HG03558 (cell line): ENCODE measurements around the gene KCND2.
"Not testable (repeated sequence)": the region's sequence is repeated elsewhere in the genome, so short reads cannot be mapped to it uniquely, and the experiment has no call there.

ENCODE experiments used
- ATAC-seq: cut with Tn5 transposase; IDR thresholded peaks from one replicate; pipeline ENCODE4 v1.9.1; 2021; ENCODE audit warnings: moderate number of reproducible peaks; ENCODE audit not compliant: unreplicated experiment; ENCODE audit errors: extremely low read depth

KCND2 gene

DNA sequence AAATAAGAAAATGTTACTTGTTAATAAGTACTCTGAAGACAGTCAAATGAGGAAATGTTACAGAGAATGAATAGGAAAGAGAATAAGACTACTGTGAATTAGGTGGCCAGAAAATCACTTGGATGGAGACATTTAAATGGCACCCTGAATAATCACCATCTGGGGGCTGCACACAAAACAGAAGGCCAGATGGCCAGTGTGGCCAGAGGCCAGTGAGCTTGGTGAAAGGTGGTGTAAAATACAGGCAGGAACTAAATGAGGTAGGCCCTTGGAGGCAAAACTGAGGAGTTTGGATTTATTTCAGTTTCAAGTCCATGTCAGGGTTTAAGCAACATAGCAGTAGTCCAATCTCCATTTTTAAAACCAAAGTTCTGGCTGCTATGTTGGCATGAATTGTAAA is 458.3 kb downstream of the KCND2 start:
- no peak for ATAC-seq

GRCh38 chr7:120732256-120732655 is 459.3 kb downstream of the KCND2 start:
- ATAC-seq, result no peak

DNA sequence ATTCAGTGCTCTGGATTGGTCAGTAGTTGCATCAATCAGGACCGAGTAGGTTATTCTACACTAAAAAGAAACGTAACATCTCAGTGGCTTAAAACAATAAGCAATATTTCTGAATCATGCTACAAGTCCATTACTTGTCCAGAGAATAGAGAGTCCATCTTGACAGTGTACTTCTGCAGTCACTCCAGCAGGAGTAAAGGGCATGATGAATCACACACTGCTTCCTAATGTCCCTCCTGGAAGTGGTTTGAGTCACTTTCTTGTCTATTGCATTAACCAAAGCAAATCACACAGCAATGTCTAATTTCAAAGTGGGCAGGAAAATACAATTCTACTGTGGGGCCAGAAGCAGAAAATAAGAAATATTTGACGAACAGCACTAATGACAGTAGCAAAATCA is 460.2 kb downstream of the KCND2 start:
- no peak for ATAC-seq

GRCh38 chr7:120733835-120734234 is 460.9 kb downstream of the KCND2 start:
- ATAC-seq, result no peak

DNA sequence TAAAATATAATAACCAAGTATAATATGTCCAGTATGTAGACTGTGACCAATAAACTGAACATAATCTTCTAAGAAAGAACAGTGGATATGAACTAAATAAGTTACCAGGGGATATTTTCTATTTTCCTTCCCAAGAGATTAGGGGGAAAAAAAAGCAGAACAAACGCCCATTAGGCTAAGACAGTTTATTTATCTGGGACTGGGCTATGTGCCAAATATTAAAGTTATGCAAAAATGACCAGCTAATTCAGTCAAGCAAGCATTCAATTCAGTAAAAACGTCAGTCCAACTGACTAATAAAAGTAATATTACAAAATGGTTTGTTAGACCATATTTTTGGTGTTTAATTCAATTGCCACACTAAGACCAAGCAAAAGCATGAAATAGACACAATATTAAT is 462.8 kb downstream of the KCND2 start:
- ATAC-seq, result no peak

DNA sequence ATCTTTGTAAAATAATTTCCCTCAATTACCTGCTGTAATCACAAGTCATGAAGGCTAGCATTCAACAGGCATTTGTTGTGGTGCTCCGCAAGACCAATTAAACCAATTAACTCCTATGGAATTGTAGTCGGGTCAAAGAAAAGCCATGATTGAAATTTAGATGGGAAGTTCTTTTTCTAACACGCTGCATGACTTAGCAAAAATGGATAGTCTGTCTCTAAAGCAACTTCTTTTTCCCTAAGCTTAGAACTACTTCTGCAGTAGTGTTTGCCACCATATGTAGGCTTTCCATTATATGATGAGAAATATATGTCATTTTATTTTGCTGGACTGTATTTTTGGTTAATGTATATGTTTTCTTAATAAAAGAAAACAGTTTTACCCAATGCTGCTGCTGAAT is 465.8 kb downstream of the KCND2 start:
- no peak for ATAC-seq

DNA sequence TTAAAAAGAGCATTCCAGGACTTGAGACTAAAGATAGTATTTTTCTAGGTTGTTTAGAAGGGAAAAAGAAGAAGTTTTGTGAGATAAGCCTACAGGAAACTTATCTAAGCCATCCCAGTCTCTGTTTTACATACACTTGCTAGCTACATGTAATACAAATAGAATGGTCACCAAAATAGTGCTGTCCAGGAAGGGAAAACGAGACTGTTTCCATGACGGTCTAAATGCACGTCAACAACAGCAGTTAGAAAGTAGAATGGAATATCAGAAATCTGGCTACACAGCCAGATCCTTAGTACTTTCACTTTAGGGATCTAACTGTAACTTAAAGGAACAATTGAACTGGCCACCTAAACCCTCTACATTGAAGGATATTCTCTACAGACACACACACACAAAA is 467.4 kb downstream of the KCND2 start:
- ATAC-seq, result no peak

DNA sequence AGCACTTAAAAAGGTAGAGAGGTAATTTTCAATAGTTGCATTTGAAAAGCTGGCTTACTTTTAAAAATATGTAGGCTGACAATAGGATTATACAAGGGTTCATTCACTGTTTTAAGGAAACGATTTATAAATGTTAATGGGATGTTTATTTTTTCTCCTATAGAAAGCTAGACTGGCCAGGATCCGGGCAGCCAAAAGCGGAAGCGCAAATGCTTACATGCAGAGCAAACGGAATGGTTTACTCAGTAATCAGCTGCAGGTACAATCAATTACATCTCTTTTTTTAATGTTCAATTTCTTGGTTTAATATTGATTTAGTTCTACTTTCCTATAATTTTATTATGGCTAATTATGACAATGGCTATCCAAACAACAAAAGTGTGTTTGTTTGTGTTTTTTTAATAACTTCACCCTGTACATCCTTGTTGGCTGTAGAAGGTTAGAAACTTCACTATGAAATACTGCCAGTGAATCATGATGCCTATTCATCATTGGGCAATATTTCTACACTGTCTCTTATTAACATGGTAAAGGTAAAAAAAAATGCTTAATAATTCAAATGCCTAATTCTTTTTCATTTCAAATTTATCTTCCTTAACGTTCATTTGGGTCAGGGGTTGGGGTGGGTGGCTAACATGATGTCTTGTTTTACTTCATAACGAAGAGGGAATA is 468.5 kb downstream of the KCND2 start:
- no peak for ATAC-seq

- no peak for ATAC-seq
Measured at GRCh38 chr7:120742372-120742771, 469.4 kb downstream of the KCND2 start.

DNA sequence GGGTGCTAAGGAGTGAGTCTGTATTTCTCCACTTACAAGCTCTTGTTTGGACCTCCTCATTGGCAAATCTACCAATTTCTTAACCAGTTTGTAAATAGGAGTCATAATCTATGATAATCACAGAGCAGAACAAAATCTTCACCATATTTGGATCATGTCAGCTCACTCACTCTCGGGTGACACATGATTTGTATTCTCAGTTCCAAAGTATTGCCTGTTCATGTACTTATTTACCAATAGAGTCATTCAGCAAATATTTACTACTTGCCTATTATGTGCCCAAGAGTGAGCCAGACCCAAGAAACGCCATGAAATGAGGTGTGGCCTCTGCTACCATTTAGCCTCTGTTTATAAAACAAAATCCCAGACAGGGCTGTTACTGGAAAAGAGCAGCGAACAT is 470.2 kb downstream of the KCND2 start:
- ATAC-seq, result no peak

GRCh38 chr7:120760050-120760449 is 487.1 kb downstream of the KCND2 start:
- no peak for ATAC-seq

DNA sequence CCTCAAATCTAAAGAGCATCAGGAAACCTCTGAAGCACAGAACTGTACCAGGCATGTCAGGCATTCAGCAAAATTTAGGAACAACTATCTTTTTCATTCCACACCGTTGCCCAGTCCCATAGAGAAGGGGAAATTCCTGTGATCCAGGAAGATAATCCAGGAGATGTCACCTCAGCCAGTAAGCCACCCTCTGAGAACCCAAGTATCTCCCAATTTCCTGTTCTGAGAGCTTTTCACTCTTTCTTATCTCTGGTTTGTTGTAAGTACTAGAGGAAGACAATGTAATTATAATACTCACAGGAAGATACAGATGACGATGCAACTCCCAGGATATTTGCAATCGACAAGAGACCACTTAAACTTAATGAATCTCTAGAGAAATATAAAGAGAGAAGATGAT is 487.9 kb downstream of the KCND2 start:
- no peak for ATAC-seq

DNA sequence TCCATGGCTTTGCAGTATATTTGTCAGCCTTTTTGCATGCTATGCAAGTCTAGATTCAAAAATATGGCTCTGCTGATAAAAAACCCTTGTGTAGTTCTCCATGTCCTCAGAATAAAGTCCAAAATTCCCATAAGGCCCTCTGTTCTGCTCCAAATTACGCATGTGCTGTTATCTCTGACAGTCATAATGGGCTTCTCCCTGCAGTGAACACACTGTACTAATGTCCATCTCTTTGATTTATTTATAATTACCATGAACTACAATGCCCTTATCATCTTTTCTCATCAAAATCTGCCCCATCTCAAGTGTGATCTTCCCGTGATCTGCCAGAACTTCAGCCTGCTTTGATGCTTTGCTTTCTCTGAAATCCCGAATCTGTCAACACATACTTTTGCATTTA is 497.2 kb downstream of the KCND2 start:
- no peak for ATAC-seq

GRCh38 chr7:120774481-120774880 is 501.5 kb downstream of the KCND2 start:
- ATAC-seq, result no peak

DNA sequence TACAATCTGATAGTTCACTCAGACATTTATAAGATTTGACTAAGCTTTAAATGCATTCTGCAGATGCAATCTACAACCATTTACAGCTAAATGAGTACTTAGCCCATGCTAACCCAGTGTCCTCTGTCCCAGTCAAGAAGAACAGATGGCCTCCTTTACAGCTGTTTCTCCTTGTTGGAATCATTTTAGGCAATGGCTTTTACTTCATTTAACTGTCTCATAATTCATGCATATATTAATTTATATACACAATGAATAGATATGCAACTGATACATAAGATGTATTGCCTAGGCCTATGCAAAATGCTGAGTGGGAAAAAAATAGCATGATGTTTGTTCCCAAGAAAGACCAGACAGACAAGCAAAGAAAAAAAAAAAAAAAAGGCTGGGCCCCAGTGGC is 502.8 kb downstream of the KCND2 start:
- ATAC-seq, result no peak

GRCh38 chr7:120779078-120779477 is 506.1 kb downstream of the KCND2 start:
- ATAC-seq, result not testable (repeated sequence)

DNA sequence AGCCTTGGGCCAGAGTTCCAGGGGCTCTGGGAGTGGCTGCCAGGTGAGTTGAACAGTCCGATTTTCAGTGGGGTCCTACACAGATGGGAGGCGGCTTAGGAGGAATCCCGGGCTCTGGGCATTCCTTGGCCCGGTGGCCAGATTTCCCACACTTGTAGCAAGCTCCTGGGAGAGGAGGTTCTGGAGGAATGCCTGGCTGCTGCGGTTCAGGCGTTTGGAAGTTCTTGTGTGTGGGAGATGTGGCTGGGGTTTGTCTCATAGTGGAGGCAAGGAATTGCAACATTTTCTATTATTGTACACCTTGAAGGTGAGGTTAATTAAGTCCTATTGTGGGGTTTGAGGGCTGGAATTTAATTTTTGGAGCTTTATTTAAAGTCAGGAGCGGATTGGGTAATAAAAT is 507.5 kb downstream of the KCND2 start:
- not testable (repeated sequence) for ATAC-seq

DNA sequence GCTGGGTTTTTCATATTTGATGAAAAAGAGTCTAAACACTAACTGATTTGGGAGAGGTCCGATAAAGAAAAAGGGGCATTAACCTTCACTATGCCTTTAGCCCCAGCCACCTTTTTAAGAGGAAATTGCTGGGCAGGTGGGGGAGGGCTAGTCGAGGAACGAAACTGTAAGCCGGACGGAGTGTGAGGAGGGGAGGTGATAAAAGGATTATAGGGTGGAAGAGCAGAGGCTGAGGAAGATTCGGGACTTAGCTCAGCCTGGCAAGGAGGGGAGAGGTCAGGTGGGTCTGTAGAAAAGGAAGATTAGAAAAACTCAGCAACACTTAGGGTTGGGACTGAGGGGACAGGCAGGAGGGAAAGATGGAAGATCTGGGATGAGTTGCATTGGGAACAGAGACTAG is 508.0 kb downstream of the KCND2 start:
- no peak for ATAC-seq

- ATAC-seq, result not testable (repeated sequence)
Measured at GRCh38 chr7:120781924-120782323, 508.9 kb downstream of the KCND2 start.

GRCh38 chr7:120783273-120783672 is 510.3 kb downstream of the KCND2 start:
- no peak for ATAC-seq

GRCh38 chr7:120783721-120784120 is 510.7 kb downstream of the KCND2 start:
- ATAC-seq, result no peak

DNA sequence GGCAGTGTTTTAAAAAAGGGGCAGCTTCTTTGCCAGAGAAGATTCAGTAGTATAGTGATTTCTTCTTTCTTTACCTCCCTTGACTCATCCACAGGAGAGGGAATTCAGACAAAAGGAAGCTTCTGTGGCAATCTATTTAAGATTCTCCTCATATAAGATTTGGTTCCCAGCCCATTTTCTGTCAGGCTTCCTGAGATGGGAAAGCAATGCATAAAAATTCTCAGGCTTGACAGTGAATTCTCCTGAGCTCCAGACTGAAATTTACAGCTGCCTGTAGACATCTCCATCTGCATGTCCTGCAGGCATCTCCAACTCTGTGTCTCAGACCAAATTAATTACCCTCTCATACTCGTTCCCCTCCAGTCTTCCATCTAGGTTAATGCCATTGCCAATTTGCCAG is 512.1 kb downstream of the KCND2 start:
- no peak for ATAC-seq
